Esophagus muscularis mucosa (tissue), 4 donors: ENCODE results near the gene TTYH3. TPM values are rescaled to one million over a fixed set of nuclear protein-coding genes. Genes with fewer than 3 reads are reported as not detected.

ENCODE experiments used
- DNase-seq: peaks from one replicate; pipeline ENCODE4 v3.0.0-alpha.2; 2017; ENCODE audit errors: extremely low spot score
- H3K27ac ChIP-seq, 4 donors: fragments of 200-600 bp; sonication (generic); replicated peaks in 1 of 4; 1 replicate in 3 of 4; 2 replicates in 1 of 4; pipeline ENCODE4 v1.5.1; 2016 to 2019; ENCODE audit warnings: mild to moderate bottlenecking in 1 of 4
- H3K27me3 ChIP-seq, 4 donors: fragments of 200-600 bp; sonication (generic); one replicate each; pipeline versions ENCODE4 v1.5.1 to v1.6.0; 2016 to 2019
- H3K36me3 ChIP-seq, 4 donors: fragments of 200-600 bp; sonication (generic); one replicate each; pipeline ENCODE4 v1.5.1; 2016 to 2019
- H3K4me1 ChIP-seq, 4 donors: fragments of 200-600 bp; sonication (generic); one replicate each; pipeline ENCODE4 v1.5.1; 2016 to 2019
- H3K4me3 ChIP-seq, 4 donors: fragments of 200-600 bp; sonication (generic); 1 replicate in 2 of 4; 2 replicates in 2 of 4; pipeline ENCODE4 v1.5.1; 2016 to 2019; ENCODE audit warnings: mild to moderate bottlenecking in 4 of 4, moderate library complexity in 1 of 4
- H3K9me3 ChIP-seq, 4 donors: fragments of 200-600 bp; sonication (generic); 1 replicate in 3 of 4; 2 replicates in 1 of 4; pipeline ENCODE4 v1.5.1; 2016 to 2019
- EP300 ChIP-seq: sonication (generic); formaldehyde crosslinking; IDR thresholded peaks from one replicate; pipeline ENCODE4 v1.6.1; 2017; ENCODE audit warnings: antibody characterized with exemption
- POLR2A ChIP-seq: fragments of 450-650 bp; IDR thresholded peaks from one replicate; pipeline ENCODE4 v1.6.1; 2017; ENCODE audit warnings: antibody characterized with exemption, moderate library complexity, mild to moderate bottlenecking, low read depth
- POLR2AphosphoS5 ChIP-seq, 2 donors: sonication (generic); formaldehyde crosslinking; IDR thresholded peaks; one replicate each; pipeline ENCODE4 v1.6.1; 2017; ENCODE audit warnings: antibody characterized with exemption in 2 of 2
- WGBS: methylation state at CpG from one replicate; pipeline ENCODE4 v1.1.5; 2018; 5-methylcytosine and 5-hydroxymethylcytosine counted together
- intact Hi-C: fragments of 100-400 bp; cut with DNase I; formaldehyde crosslinking; loops from one replicate; pipeline ENCODE4 v1.15.1; 2023
- total RNA-seq, 4 donors: library from RNA; depleted of rRNA; stranded (reverse); fragments of >200 nt; gene quantifications; one replicate each; pipeline versions ENCODE4 v1.1.0 to v1.2.1, GENCODE V29; 2016
- TF ChIP-seq, protein P1 (sequence below), 3 experiments: fragments of 200-600 bp in 2 of 3; fragments of 450-650 bp in 1 of 3; sonication (generic) in 2 of 3; IDR thresholded peaks; one replicate each; pipeline ENCODE4 v1.5.1; 2017 to 2019; ENCODE audit warnings: antibody characterized with exemption in 3 of 3, mild to moderate bottlenecking in 2 of 3, moderate library complexity in 1 of 3

Gene TTYH3
- total RNA-seq, 4 donors from 2014 or later = 17.4 to 25.7 (median 20.2) TPM

- intact Hi-C loops = no loop called here
- Histone ChIP-seq H3K4me1 (peaks cover 37 to 47% (median 46%) of the 10 kb centered on the region in 4 donors), H3K36me3 (peaks cover 16 to 37% (median 31%) of the 10 kb centered on the region in 4 donors), H3K9me3 (no peaks in the 10 kb centered on the region), H3K27me3 (no peaks in the 10 kb centered on the region), H3K27ac (no peak overlapping the region), H3K4me3 (no peak overlapping the region)
- no peak for DNase-seq
- WGBS = 81% methylated on average over 3 of the region's 14 CpGs
- TF ChIP-seq POLR2AphosphoS5 (IDR thresholded peaks at IDR 0.05) (no peak), POLR2A (no peak), EP300 (no peak)
- TF ChIP-seq, protein P1, sequence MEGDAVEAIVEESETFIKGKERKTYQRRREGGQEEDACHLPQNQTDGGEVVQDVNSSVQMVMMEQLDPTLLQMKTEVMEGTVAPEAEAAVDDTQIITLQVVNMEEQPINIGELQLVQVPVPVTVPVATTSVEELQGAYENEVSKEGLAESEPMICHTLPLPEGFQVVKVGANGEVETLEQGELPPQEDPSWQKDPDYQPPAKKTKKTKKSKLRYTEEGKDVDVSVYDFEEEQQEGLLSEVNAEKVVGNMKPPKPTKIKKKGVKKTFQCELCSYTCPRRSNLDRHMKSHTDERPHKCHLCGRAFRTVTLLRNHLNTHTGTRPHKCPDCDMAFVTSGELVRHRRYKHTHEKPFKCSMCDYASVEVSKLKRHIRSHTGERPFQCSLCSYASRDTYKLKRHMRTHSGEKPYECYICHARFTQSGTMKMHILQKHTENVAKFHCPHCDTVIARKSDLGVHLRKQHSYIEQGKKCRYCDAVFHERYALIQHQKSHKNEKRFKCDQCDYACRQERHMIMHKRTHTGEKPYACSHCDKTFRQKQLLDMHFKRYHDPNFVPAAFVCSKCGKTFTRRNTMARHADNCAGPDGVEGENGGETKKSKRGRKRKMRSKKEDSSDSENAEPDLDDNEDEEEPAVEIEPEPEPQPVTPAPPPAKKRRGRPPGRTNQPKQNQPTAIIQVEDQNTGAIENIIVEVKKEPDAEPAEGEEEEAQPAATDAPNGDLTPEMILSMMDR (IDR thresholded peaks at IDR 0.05) = no peak
These were observed 13.6 kb downstream of the TTYH3 start for GRCh38 chr7:2645274-2645868.

- TF ChIP-seq EP300 (no peak), POLR2A (no peak), POLR2AphosphoS5 (IDR thresholded peaks at IDR 0.05) (no peak)
- TF ChIP-seq, protein P1 (IDR thresholded peaks at IDR 0.05) = no peak
- intact Hi-C loops = no loop called here
- 100% methylated on average over 2 of the region's 10 CpGs for WGBS
These were observed 14.5 kb downstream of the TTYH3 start for GRCh38 chr7:2646336-2646679.

DNA sequence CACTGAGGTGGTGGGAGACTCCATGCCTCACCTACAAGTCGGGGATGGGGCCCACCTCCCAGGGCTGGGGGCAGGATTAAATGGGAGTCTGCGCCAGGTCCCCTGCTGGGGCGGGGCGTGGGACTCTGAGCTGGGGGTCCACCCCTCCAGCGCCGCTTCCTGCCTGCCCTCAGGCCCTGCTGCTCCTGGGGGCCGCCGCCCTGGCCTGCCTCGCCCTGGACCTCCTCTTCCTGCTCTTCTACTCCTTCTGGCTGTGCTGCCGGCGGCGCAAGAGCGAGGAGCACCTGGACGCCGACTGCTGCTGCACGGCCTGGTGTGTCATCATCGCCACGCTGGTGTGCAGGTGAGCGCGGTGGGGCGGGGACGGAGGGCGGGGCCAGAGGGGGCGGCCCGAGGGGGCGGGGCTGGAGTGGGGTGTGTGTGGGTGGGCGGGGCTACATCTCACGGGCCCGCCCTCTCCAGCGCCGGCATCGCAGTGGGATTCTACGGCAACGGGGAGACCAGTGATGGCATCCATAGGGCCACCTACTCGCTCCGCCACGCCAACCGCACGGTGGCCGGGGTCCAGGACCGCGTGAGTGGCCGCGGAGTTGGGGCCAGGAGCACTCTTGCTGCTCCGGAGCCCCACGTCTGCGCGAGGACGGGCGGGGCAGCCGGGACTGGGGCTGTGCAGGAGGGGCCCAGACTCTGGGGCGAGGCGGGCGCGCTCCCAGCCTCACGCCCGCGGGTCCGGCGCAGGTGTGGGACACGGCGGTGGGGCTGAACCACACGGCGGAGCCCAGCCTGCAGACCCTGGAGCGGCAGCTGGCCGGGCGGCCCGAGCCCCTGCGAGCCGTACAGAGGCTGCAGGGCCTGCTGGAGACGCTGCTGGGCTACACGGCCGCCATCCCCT lies 15.1 kb downstream of the TTYH3 start:
- intact Hi-C loops = no loop called here

More at GRCh38 chr7:2646336-2646679, 14.5 kb downstream of the TTYH3 start:
- H3K4me1 ChIP-seq = peaks cover 27 to 38% (median 37%) of the 10 kb centered on the region in 4 donors
- DNase-seq = no peak
- peaks cover 16 to 43% (median 38%) of the 10 kb centered on the region in 4 donors for H3K36me3 ChIP-seq
- no peak overlapping the region for H3K27ac ChIP-seq
- no peaks in the 10 kb centered on the region for H3K27me3 ChIP-seq
- H3K4me3 ChIP-seq = no peak overlapping the region
- H3K9me3 ChIP-seq = no peaks in the 10 kb centered on the region

GRCh38 chr7:2647594-2648172 lies 15.9 kb downstream of the TTYH3 start:
- Histone ChIP-seq H3K27me3 (no peaks in the 10 kb centered on the region), H3K4me1 (peaks cover 19 to 26% (median 25%) of the 10 kb centered on the region in 4 donors), H3K36me3 (peaks cover 16 to 56% (median 50%) of the 10 kb centered on the region in 4 donors), H3K27ac (no peak overlapping the region), H3K9me3 (no peaks in the 10 kb centered on the region), H3K4me3 (no peak overlapping the region)
- no peak for DNase-seq
- intact Hi-C loops = no loop called here
- TF ChIP-seq, protein P1 (IDR thresholded peaks at IDR 0.05) = no peak
- no peak for TF ChIP-seq POLR2AphosphoS5 (IDR thresholded peaks at IDR 0.05)
- TF ChIP-seq EP300 = no peak
- TF ChIP-seq POLR2A = no peak
- WGBS = 94% methylated on average over 6 of the region's 15 CpGs

More for the DNA sequence above, 15.1 kb downstream of the TTYH3 start:
- TF ChIP-seq POLR2A = no peak
- no peak for TF ChIP-seq EP300
- TF ChIP-seq, protein P1 (IDR thresholded peaks at IDR 0.05) = no peak
- no peak for TF ChIP-seq POLR2AphosphoS5 (IDR thresholded peaks at IDR 0.05)
- no peak overlapping the region for H3K4me3 ChIP-seq
- 85% methylated on average over 32 of the region's 73 CpGs for WGBS
- no peaks in the 10 kb centered on the region for H3K27me3 ChIP-seq
- no peak overlapping the region for H3K27ac ChIP-seq
- peaks cover 16 to 49% (median 44%) of the 10 kb centered on the region in 4 donors for H3K36me3 ChIP-seq
- no peaks in the 10 kb centered on the region for H3K9me3 ChIP-seq
- H3K4me1 ChIP-seq = peaks cover 22 to 32% (median 30%) of the 10 kb centered on the region in 4 donors
- DNase-seq = no peak
